Transverse colon (tissue), 4 donors: Measurements from ENCODE around the gene EFNA5. TPM values are rescaled to one million over a fixed set of nuclear protein-coding genes. Genes with fewer than 3 reads are reported as not detected.

Experiments
- DNase-seq: peaks from one replicate; pipeline ENCODE4 v3.0.0-alpha.2; 2019
- H3K27ac ChIP-seq, 4 donors: fragments of 200-600 bp; sonication (generic); 2 replicates each; pipeline ENCODE4 v1.5.1; 2016 to 2018; ENCODE audit warnings: inconsistent platforms in 4 of 4
- H3K27me3 ChIP-seq: fragments of 200-600 bp; sonication (generic); 2 replicates; pipeline ENCODE4 v1.5.1; 2017; ENCODE audit warnings: inconsistent platforms
- H3K36me3 ChIP-seq, 4 donors: fragments of 200-600 bp; sonication (generic); 2 replicates each; pipeline ENCODE4 v1.5.1; 2017 to 2019; ENCODE audit warnings: inconsistent platforms in 4 of 4
- H3K4me1 ChIP-seq, 4 donors: fragments of 200-600 bp; sonication (generic); 2 replicates each; pipeline ENCODE4 v1.5.1; 2017 to 2020; ENCODE audit warnings: inconsistent platforms in 4 of 4
- H3K4me3 ChIP-seq, 4 donors: fragments of 200-600 bp; sonication (generic); 1 replicate in 1 of 4; 2 replicates in 3 of 4; pipeline versions ENCODE4 v1.5.1 to v1.6.1; 2017 to 2019; ENCODE audit warnings: inconsistent platforms in 4 of 4
- H3K9me3 ChIP-seq, 2 donors: fragments of 200-600 bp; sonication (generic); 2 replicates each; pipeline ENCODE4 v1.5.1; 2017 to 2019; ENCODE audit warnings: inconsistent platforms in 2 of 2
- CTCF ChIP-seq, 5 experiments: fragments of 200-600 bp in 3 of 5; fragments of 450-650 bp in 2 of 5; sonication (generic) in 3 of 5; IDR thresholded peaks; 1 replicate in 2 of 5; 2 replicates in 3 of 5; pipeline ENCODE4 v1.5.1; 2016 to 2017; ENCODE audit warnings: antibody characterized with exemption in 5 of 5, inconsistent platforms in 3 of 5, mild to moderate bottlenecking in 2 of 5, moderate library complexity in 1 of 5
- EP300 ChIP-seq: sonication (generic); formaldehyde crosslinking; IDR thresholded peaks from one replicate; pipeline ENCODE4 v1.6.1; 2017; ENCODE audit warnings: antibody characterized with exemption, low read depth
- POLR2A ChIP-seq: fragments of 450-650 bp; IDR thresholded peaks from one replicate; pipeline ENCODE4 v1.6.1; 2016; ENCODE audit warnings: antibody characterized with exemption, mild to moderate bottlenecking, moderate library complexity
- POLR2AphosphoS5 ChIP-seq, 3 donors: sonication (generic); formaldehyde crosslinking; IDR thresholded peaks; one replicate each; pipeline ENCODE4 v1.6.1; 2016; ENCODE audit warnings: antibody characterized with exemption in 3 of 3
- WGBS, 2 donors: methylation state at CpG; one replicate each; pipeline ENCODE4 v1.1.5; 2018; ENCODE audit warnings: low coverage in 1 of 2; 5-methylcytosine and 5-hydroxymethylcytosine counted together
- in situ Hi-C, 4 donors: fragments of 200-750 bp; cut with MboI; loops; one replicate each; pipeline versions ENCODE4 v1.15.0 to v1.15.1; 2017; ENCODE audit warnings: low sequenced_read_pairs in 3 of 4, low pct_ligation_motif_present in 1 of 4, low pct_unique_long_range_greater_than_20kb in 1 of 4
- intact Hi-C: fragments of 100-400 bp; cut with DNase I; formaldehyde crosslinking; loops from one replicate; pipeline ENCODE4 v1.15.1; 2023; ENCODE audit warnings: low total_unique reads
- total RNA-seq, 4 donors: library from RNA; depleted of rRNA; stranded (reverse); fragments of >200 nt; gene quantifications; one replicate each; pipeline ENCODE4 v1.1.0, GENCODE V29; 2016

EFNA5 gene
- total RNA-seq, 4 donors from 2014 or later: 1.5 to 18.2 (median 12.1) TPM

- no peaks in the 10 kb centered on the region for H3K27me3 ChIP-seq
- intact Hi-C loops: no loop called here
- H3K27ac ChIP-seq: peak overlapping the region; percentile 30 to 63 (median 56)
- in situ Hi-C loops: no loop called here
- H3K9me3 ChIP-seq: no peaks in the 10 kb centered on the region
- H3K36me3 ChIP-seq: no peaks in the 10 kb centered on the region
- DNase-seq: no peak
- H3K4me3 ChIP-seq: no peak overlapping the region
- peaks cover 10 to 29% (median 17%) of the 10 kb centered on the region in 4 donors for H3K4me1 ChIP-seq
- TF ChIP-seq EP300 (no peak), POLR2A (no peak), CTCF (IDR thresholded peaks at IDR 0.05) (no peak), POLR2AphosphoS5 (IDR thresholded peaks at IDR 0.05) (no peak)
Measured at GRCh38 chr5:107477492-107477891, 193.2 kb downstream of the EFNA5 start.

DNA sequence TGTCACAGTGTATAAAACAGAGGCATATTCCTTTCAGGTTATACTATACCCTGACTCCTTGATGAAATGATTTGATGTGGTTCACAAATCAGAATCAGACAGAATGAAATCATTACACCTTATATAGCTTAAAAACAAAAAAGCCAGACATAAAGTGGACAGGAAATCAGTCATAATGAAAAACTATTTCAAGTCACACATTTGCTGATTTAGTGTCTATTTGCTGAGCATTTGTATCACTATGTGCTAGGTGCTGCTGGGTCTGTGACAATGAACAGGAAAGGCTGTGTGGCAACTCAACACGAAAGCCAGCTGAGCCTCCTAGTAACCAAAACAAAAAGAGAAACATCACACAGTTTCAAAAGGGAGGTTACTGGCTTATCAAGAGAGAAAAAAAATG is 194.0 kb downstream of the EFNA5 start:
- Histone ChIP-seq H3K9me3 (no peaks in the 10 kb centered on the region), H3K36me3 (no peaks in the 10 kb centered on the region), H3K4me1 (peaks cover 10 to 29% (median 17%) of the 10 kb centered on the region in 4 donors), H3K4me3 (no peak overlapping the region), H3K27ac (peak overlapping the region; percentile 12 to 63 (median 56)), H3K27me3 (no peaks in the 10 kb centered on the region)
- intact Hi-C loops (no loop called here), in situ Hi-C loops (no loop called here)
- 9 to 21% methylated on average over 1 of the region's 1 CpG for WGBS, 2 donors
- DNase-seq: peak; percentile 21
- TF ChIP-seq POLR2AphosphoS5 (IDR thresholded peaks at IDR 0.05) (peak in 2 of 3 donors; percentile 16 to 21), EP300 (no peak), POLR2A (no peak), CTCF (IDR thresholded peaks at IDR 0.05) (no peak)

DNA sequence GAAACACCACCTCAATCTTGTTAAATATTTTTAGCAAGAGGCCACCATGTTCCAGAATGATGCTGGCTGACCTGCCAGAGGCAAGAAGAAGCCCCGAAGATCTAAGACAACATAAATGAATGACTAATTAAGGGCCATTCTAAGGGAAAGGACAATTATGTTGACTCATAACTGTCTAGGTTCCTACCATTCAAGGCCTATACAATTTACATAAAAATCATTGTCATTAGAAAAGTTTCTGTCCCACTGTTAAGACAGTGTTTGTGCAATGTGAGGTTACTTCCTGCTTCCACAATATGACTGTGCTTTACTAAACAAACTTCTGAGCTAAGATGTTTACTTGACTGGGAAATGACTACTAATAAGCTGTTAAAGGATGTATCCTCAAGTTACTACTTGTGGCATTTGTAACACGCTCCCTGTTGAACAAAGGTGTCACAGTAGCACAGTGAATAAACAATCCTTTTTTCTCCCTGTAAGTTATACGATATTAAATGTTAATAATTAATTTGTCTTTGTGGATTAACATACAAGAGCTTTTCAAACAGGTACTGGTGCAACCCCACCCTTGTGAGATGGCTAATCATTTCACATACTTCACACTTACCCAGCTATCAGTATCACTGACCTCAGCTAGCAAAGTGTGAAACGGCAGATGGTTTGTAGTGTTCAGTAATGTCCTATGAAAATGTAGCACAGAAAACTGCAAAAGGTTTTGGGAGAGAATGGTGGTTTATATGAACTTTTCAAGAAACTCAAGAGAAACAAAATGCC is 195.8 kb downstream of the EFNA5 start:
- peaks cover 10 to 29% (median 17%) of the 10 kb centered on the region in 4 donors for H3K4me1 ChIP-seq
- WGBS, 2 donors: 35 to 42% methylated on average over 4 of the region's 4 CpGs
- H3K4me3 ChIP-seq: no peak overlapping the region
- H3K27me3 ChIP-seq: no peaks in the 10 kb centered on the region
- no peak for DNase-seq
- TF ChIP-seq POLR2A (no peak), CTCF (IDR thresholded peaks at IDR 0.05) (no peak), POLR2AphosphoS5 (IDR thresholded peaks at IDR 0.05) (no peak), EP300 (no peak)
- in situ Hi-C loops (no loop called here), intact Hi-C loops (no loop called here)
- no peaks in the 10 kb centered on the region for H3K36me3 ChIP-seq
- H3K27ac ChIP-seq: peak overlapping the region; percentile 7 to 58 (median 18)
- H3K9me3 ChIP-seq: no peaks in the 10 kb centered on the region

DNA sequence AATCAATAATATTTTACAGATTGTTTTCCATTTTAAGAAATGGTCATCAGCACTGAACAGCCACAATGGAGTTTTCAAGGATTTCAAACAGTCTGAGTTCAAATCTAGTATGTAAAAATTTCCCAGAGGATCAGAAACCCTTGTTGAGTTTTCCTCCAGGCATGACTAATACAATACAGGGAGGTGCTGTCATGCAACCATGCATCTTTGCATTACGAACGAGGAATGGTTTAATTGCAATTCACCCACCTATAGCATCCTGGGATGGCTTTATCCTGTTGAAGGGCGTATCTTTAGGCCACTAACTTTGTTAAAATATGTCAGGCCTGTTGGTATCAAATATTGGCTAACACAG is 196.4 kb downstream of the EFNA5 start:
- in situ Hi-C loops: no loop called here
- H3K36me3 ChIP-seq: no peaks in the 10 kb centered on the region
- H3K4me1 ChIP-seq: peaks cover 10 to 29% (median 17%) of the 10 kb centered on the region in 4 donors
- WGBS, 2 donors: 92 to 100% methylated on average over 2 to 3 of the region's 3 CpGs
- H3K27me3 ChIP-seq: no peaks in the 10 kb centered on the region
- H3K9me3 ChIP-seq: no peaks in the 10 kb centered on the region
- no peak for DNase-seq
- intact Hi-C loops: no loop called here
- H3K4me3 ChIP-seq: no peak overlapping the region
- TF ChIP-seq POLR2A (no peak), POLR2AphosphoS5 (IDR thresholded peaks at IDR 0.05) (no peak), CTCF (IDR thresholded peaks at IDR 0.05) (no peak), EP300 (no peak)
- H3K27ac ChIP-seq: peak overlapping the region in 2 of 4 donors; percentile 7 to 58
